ENCODE results near the gene RMI2.
A peak's percentile ranks its signal among the peaks of the same experiment; 100 is the strongest.
"Not testable (repeated sequence)": the region's sequence is repeated elsewhere in the genome, so short reads cannot be mapped to it uniquely, and the experiment has no call there.

Gene RMI2

GRCh38 chr16:11345040-11345862 is at the start of gene RMI2:
RMI2 (plus strand) TSS chr16:11345459; CDS start chr16:11345472, 13 bp downstream.
- DNase-seq: peak; percentile 97

GRCh38 chr16:11295672-11296071 is 49.6 kb upstream of the RMI2 start:
- no peak for DNase-seq

GRCh38 chr16:11296351-11296705 is 48.9 kb upstream of the RMI2 start:
- DNase-seq: no peak

- DNase-seq: no peak
Measured at GRCh38 chr16:11296706-11297491, 48.4 kb upstream of the RMI2 start.

GRCh38 chr16:11297492-11298142 is 47.6 kb upstream of the RMI2 start:
- peak; percentile 20 for DNase-seq

GRCh38 chr16:11298143-11298900 is 46.9 kb upstream of the RMI2 start:
- no peak for DNase-seq

GRCh38 chr16:11298950-11299547 is 46.2 kb upstream of the RMI2 start:
- not testable (repeated sequence) for DNase-seq

GRCh38 chr16:11299865-11300559 is 45.2 kb upstream of the RMI2 start:
- DNase-seq: no peak

GRCh38 chr16:11300560-11300892 is 44.7 kb upstream of the RMI2 start:
- DNase-seq: no peak

GRCh38 chr16:11301645-11302501 is 43.4 kb upstream of the RMI2 start:
- no peak for DNase-seq

GRCh38 chr16:11302977-11303376 is 42.3 kb upstream of the RMI2 start:
- DNase-seq: peak; percentile 58

- no peak for DNase-seq
Measured at GRCh38 chr16:11303405-11304138, 41.7 kb upstream of the RMI2 start.

- DNase-seq: no peak
Measured at GRCh38 chr16:11306381-11306780, 38.9 kb upstream of the RMI2 start.

GRCh38 chr16:11306997-11307638 is 38.1 kb upstream of the RMI2 start:
- DNase-seq: no peak

GRCh38 chr16:11307639-11308492 is 37.4 kb upstream of the RMI2 start:
- DNase-seq: no peak

- no peak for DNase-seq
Measured at GRCh38 chr16:11308493-11309283, 36.6 kb upstream of the RMI2 start.

GRCh38 chr16:11309895-11310633 is 35.2 kb upstream of the RMI2 start:
- DNase-seq: no peak
